BLaER1 (cell line): ENCODE measurements around the gene ZCCHC2.

Source experiments
- H3K27ac ChIP-seq: shearing (Covaris generic); formaldehyde crosslinking; 2 replicates; pipeline ENCODE4 v1.8.1; 2022
- H3K27me3 ChIP-seq: shearing (Covaris generic); formaldehyde crosslinking; 2 replicates; pipeline ENCODE4 v1.8.1; 2022
- H3K36me3 ChIP-seq: shearing (Covaris generic); formaldehyde crosslinking; 2 replicates; pipeline ENCODE4 v1.8.1; 2022
- H3K4me1 ChIP-seq: shearing (Covaris generic); formaldehyde crosslinking; 2 replicates; pipeline ENCODE4 v1.8.1; 2022
- H3K4me2 ChIP-seq: shearing (Covaris generic); formaldehyde crosslinking; 2 replicates; pipeline ENCODE4 v1.8.1; 2022
- H3K4me3 ChIP-seq: shearing (Covaris generic); formaldehyde crosslinking; 2 replicates; pipeline ENCODE4 v1.8.1; 2022
- H3K9ac ChIP-seq: shearing (Covaris generic); formaldehyde crosslinking; 2 replicates; pipeline ENCODE4 v1.8.1; 2022
- H3K9me3 ChIP-seq: shearing (Covaris generic); formaldehyde crosslinking; 2 replicates; pipeline ENCODE4 v1.8.1; 2022
- H4K20me1 ChIP-seq: shearing (Covaris generic); formaldehyde crosslinking; 2 replicates; pipeline ENCODE4 v1.8.1; 2022
- Cebpa-rat ChIP-seq: shearing (Covaris generic); IDR thresholded peaks from 2 replicates; pipeline ENCODE4 v1.8.1; 2022

Gene ZCCHC2

GRCh38 chr18:62551972-62552513, 29.2 kb downstream of the ZCCHC2 start:
- no peak overlapping the region for H3K9ac ChIP-seq
- H3K9me3 ChIP-seq: no peaks in the 10 kb centered on the region
- no peaks in the 10 kb centered on the region for H3K27me3 ChIP-seq
- TF ChIP-seq Cebpa-rat: no peak
- peaks cover 7% of the 10 kb centered on the region; the same call in 1 of the 2 replicates for H3K4me1 ChIP-seq
- H3K36me3 ChIP-seq: peaks cover 86% of the 10 kb centered on the region
- H3K27ac ChIP-seq: no peak overlapping the region
- no peaks in the 10 kb centered on the region for H4K20me1 ChIP-seq
- H3K4me3 ChIP-seq: no peak overlapping the region
- no peak overlapping the region for H3K4me2 ChIP-seq

DNA sequence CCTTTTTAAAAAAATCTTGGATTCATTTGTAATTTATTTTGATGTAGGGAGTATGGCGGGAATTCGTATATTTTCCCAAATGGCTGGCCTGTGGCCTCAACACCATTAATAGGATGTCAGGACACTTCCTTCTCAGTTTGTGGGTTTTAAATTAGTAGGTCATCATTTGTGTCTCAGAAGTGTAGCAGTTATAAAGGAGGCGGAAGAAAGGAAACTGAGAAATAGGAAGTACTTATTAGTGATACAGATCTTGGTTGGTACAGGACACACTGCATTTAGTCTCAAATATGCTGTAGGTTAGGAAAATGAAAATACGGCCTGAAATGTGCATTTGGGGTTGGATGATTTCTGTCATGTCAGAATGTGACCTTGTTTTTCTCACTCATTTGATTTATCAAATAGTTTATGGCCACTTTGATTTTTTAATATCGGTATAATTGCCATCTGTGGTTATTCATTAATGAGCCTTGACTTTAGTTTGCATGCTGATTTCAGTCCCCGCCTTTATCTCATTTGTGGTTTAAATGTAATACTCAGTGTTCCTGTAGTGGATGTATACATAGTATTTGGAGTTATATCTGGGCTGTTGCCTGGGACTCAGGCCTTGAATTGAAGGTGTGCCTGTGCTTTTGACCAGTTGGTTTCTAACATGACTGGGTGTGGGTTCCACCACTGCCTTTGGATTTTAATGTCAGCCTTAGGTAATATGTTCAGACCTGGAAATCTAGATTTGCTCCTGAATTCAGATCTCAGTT, 31.4 kb downstream of the ZCCHC2 start:
- Histone ChIP-seq H3K27me3 (no peaks in the 10 kb centered on the region), H3K4me2 (peak overlapping the region; percentile 17), H3K27ac (no peak overlapping the region), H3K36me3 (peaks cover 89% of the 10 kb centered on the region), H3K4me1 (peaks cover 7% of the 10 kb centered on the region; the same call in 1 of the 2 replicates), H3K9me3 (no peaks in the 10 kb centered on the region), H3K4me3 (no peak overlapping the region), H3K9ac (no peak overlapping the region), H4K20me1 (no peaks in the 10 kb centered on the region)
- no peak for TF ChIP-seq Cebpa-rat

DNA sequence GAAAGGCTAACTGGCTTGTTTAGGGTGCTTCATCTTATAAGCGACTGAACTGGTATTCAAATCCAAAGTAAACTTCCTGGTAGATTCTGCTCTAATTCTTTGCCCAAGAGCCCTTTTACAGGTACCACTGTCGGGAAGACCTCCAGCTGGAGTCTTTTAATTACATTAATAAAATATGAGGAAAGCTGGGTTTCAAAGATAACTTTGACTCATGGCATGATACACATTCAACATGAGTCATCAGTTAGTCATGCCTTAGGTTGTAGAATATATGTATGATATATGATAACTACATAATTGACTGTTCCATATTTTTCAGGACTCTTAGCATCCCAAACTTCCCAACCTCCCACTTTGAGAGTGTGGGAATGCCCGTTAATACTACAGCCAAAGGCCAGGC, 32.3 kb downstream of the ZCCHC2 start:
- Histone ChIP-seq H4K20me1 (no peaks in the 10 kb centered on the region), H3K4me2 (no peak overlapping the region), H3K9me3 (no peaks in the 10 kb centered on the region), H3K36me3 (peaks cover 91% of the 10 kb centered on the region), H3K4me1 (peaks cover 7% of the 10 kb centered on the region; the same call in 1 of the 2 replicates), H3K9ac (no peak overlapping the region), H3K27me3 (no peaks in the 10 kb centered on the region), H3K4me3 (no peak overlapping the region), H3K27ac (no peak overlapping the region)
- TF ChIP-seq Cebpa-rat: no peak

- no peaks in the 10 kb centered on the region for H3K9me3 ChIP-seq
- no peak overlapping the region for H3K9ac ChIP-seq
- no peak for TF ChIP-seq Cebpa-rat
- peaks cover 90% of the 10 kb centered on the region for H3K36me3 ChIP-seq
- no peak overlapping the region for H3K4me3 ChIP-seq
- H4K20me1 ChIP-seq: no peaks in the 10 kb centered on the region
- no peak overlapping the region for H3K4me2 ChIP-seq
- H3K27ac ChIP-seq: no peak overlapping the region
- no peaks in the 10 kb centered on the region for H3K27me3 ChIP-seq
- peaks cover 7% of the 10 kb centered on the region; the same call in 1 of the 2 replicates for H3K4me1 ChIP-seq
These were observed 33.6 kb downstream of the ZCCHC2 start for GRCh38 chr18:62556397-62556796.

DNA sequence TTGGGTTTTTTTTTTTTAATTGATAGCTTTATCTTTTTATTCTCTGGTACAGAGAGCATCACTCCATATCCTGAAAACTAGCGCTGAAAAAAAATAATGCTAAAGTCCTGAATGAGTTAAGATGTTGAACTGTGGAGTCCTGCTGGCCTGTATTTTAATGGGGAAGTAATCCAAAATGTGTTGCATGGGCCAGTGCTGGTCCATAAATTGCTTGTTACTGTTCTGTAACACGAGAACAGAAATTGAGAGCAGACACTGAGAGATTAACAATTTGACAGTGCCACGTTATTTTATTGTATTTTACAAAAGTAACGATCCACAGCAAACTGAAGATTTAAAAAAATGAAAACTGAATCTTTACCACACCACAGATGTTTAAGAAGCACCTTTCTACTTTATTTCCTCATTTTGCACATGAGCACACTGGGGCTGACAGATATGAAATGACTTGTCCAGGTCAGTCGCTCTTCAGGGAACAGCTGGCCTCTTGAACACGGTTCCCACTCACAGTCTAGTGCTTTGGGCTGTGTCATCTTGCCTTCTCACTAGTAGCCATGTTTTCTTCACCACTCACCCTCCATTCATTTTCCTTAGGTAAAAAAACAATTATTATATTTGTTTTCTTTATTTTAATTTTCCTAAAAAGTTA, 35.3 kb downstream of the ZCCHC2 start:
- Histone ChIP-seq H4K20me1 (no peaks in the 10 kb centered on the region), H3K9me3 (no peaks in the 10 kb centered on the region), H3K4me2 (no peak overlapping the region), H3K27me3 (no peaks in the 10 kb centered on the region), H3K4me3 (no peak overlapping the region), H3K27ac (no peak overlapping the region), H3K36me3 (peaks cover 90% of the 10 kb centered on the region), H3K9ac (no peak overlapping the region), H3K4me1 (peaks cover 7% of the 10 kb centered on the region; the same call in 1 of the 2 replicates)
- no peak for TF ChIP-seq Cebpa-rat

DNA sequence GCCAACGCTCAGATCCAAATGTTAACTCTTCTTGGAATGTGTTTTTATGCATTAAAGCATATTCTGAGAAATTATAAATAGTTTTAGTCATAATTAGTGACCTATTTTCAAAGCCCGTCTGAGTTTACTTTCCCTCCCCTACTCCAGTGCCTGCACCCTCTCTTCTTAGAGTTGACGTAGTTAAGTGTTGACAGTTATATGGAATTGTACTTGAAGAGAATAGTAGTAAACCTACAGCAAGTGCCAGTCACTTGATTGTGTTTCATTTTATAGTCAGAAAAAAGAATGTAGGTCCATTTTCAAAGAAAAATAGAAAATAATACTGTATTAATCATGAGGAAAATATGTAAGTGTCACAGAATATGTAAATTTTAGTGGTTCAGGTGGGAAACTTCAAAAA, 41.2 kb downstream of the ZCCHC2 start:
- Histone ChIP-seq H3K27ac (no peak overlapping the region), H3K9ac (no peak overlapping the region), H4K20me1 (no peaks in the 10 kb centered on the region), H3K9me3 (no peaks in the 10 kb centered on the region), H3K4me3 (no peak overlapping the region), H3K36me3 (peaks cover 78% of the 10 kb centered on the region), H3K4me2 (no peak overlapping the region), H3K4me1 (peaks cover 5% of the 10 kb centered on the region), H3K27me3 (no peaks in the 10 kb centered on the region)
- no peak for TF ChIP-seq Cebpa-rat

DNA sequence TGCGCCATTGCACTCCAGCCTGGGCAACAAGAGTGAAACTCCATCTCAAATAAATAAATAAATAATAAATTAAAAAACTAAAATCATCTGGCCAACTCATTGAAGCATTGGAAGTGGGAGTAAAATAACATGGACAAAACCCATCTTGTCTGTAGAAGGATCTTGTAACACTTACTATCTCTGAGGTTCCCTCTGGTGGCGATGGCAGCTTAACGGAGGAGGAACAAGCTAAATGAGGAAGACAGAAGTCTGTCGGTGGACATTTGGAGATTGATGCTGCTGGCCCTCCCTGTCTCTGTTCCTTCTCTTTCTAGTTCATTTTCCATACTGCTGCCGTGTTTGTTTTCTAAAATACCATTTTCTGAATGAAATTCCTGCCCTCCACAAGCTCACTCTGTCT, 43.4 kb downstream of the ZCCHC2 start:
- Histone ChIP-seq H3K36me3 (peaks cover 79% of the 10 kb centered on the region), H3K4me2 (no peak overlapping the region), H3K27me3 (no peaks in the 10 kb centered on the region), H4K20me1 (no peaks in the 10 kb centered on the region), H3K4me1 (peaks cover 9% of the 10 kb centered on the region), H3K9me3 (peaks cover 14% of the 10 kb centered on the region), H3K9ac (no peak overlapping the region), H3K4me3 (no peak overlapping the region), H3K27ac (no peak overlapping the region)
- no peak for TF ChIP-seq Cebpa-rat

DNA sequence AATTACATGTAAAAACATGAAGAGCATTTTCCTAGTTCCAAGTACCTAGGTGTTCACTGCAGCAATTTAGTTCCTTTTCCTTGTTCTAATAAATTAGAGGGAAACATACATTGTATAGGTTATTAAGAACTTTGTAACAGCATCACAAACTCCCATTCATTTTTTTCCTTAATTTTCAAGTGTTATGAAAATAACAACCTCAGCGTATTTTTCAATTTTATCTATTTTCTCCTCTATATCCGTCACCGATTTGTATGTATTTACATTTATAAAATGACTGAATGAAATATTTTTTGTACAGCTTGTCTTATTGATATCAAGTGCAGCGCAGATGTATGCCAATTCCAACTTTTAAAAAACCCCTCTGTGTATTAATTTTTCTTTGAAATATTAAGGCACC, 44.0 kb downstream of the ZCCHC2 start:
- no peak overlapping the region for H3K27ac ChIP-seq
- H3K9me3 ChIP-seq: peaks cover 15% of the 10 kb centered on the region
- no peaks in the 10 kb centered on the region for H4K20me1 ChIP-seq
- TF ChIP-seq Cebpa-rat: no peak
- H3K4me3 ChIP-seq: no peak overlapping the region
- peaks cover 79% of the 10 kb centered on the region for H3K36me3 ChIP-seq
- H3K4me1 ChIP-seq: peaks cover 9% of the 10 kb centered on the region
- H3K9ac ChIP-seq: no peak overlapping the region
- H3K27me3 ChIP-seq: no peaks in the 10 kb centered on the region
- H3K4me2 ChIP-seq: no peak overlapping the region

- Histone ChIP-seq H3K36me3 (peaks cover 81% of the 10 kb centered on the region), H3K27ac (no peak overlapping the region)
- no peak for TF ChIP-seq Cebpa-rat
These were observed 46.3 kb downstream of the ZCCHC2 start for GRCh38 chr18:62569081-62569655.

DNA sequence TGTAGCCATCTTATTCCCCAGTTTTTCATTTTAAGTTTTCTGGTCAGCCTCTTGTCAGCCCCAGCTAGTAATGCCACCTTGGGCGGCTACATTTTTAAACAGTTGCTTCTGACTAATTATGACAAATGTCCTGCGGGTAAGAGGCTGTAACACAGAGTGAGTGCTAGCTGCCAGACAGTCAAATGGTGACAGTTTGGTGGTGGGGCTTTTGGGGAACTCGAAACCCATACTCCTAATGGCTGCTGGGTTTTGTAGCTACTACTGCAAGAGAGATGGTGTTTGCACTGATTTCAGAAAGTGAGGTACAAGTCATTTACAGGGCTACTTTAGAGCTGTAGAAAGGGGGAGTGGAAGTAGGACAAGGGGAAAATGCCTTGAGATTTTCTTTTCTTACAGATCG, 48.2 kb downstream of the ZCCHC2 start:
- Histone ChIP-seq H3K27ac (no peak overlapping the region), H3K4me2 (no peak overlapping the region), H3K4me3 (no peak overlapping the region), H3K9ac (no peak overlapping the region), H3K36me3 (peaks cover 85% of the 10 kb centered on the region), H3K9me3 (peaks cover 15% of the 10 kb centered on the region), H4K20me1 (no peaks in the 10 kb centered on the region), H3K27me3 (no peaks in the 10 kb centered on the region), H3K4me1 (peaks cover 9% of the 10 kb centered on the region)
- TF ChIP-seq Cebpa-rat: no peak

More at GRCh38 chr18:62569081-62569655, 46.3 kb downstream of the ZCCHC2 start:
- Histone ChIP-seq H3K9me3 (peaks cover 15% of the 10 kb centered on the region), H4K20me1 (no peaks in the 10 kb centered on the region), H3K27me3 (no peaks in the 10 kb centered on the region), H3K9ac (no peak overlapping the region), H3K4me3 (no peak overlapping the region), H3K4me1 (peaks cover 9% of the 10 kb centered on the region), H3K4me2 (peak overlapping the region; percentile 27; the same call in 1 of the 2 replicates)
